GM12892 (cell line): Measurements from ENCODE around the gene ATP11A.

Source experiments
- POLR2A ChIP-seq: IDR thresholded peaks from 2 replicates; pipeline ENCODE4 v1.6.1; 2011; ENCODE audit warnings: low read depth, low read length, control low read depth
- POLR2AphosphoS5 ChIP-seq: IDR thresholded peaks from 2 replicates; pipeline ENCODE4 v1.6.1; 2011; ENCODE audit warnings: low read depth, low read length, control low read depth

GRCh38 chr13:112716841-112717520, 27.1 kb downstream of the ATP11A start:
- TF ChIP-seq POLR2A = no peak
- no peak for TF ChIP-seq POLR2AphosphoS5
